Measurements from ENCODE around the gene NKAIN2. TPM values are rescaled to one million over a fixed set of nuclear protein-coding genes. Genes with fewer than 3 reads are reported as not detected.

Gene NKAIN2
- total RNA-seq, 4 donors from 2014 or later, result 0.19 TPM; not detected in 3

DNA sequence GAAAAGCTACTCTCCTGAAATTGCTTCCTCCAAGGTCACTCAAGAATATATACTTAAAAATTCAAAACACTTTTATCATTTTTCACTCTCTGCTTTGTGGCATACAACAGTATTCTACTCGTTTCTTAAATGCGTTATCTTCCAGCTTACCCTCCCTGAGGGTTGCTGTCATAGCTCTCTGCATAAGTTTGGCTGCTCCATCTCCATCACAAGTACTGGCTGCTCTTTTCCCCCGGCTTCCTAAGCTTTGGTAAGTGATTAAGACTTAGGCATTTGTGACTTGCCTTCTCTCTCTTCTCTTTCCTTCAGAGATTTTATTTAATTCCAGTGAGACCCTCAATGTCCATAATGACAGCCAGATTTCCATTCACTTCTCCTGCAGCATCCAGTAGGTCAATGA lies 128.3 kb downstream of the NKAIN2 start:
- intact Hi-C loops (cut with DNase I), result no loop called here
- Histone ChIP-seq H3K9me3 (no peaks in the 10 kb centered on the region), H3K36me3 (no peaks in the 10 kb centered on the region), H3K27me3 (no peaks in the 10 kb centered on the region), H3K4me3 (no peak overlapping the region), H3K4me1 (no peaks in the 10 kb centered on the region), H3K27ac (no peak overlapping the region)
- 68 to 73% methylated on average over 3 of the region's 3 CpGs for WGBS, 2 donors
- TF ChIP-seq POLR2A (IDR thresholded peaks at IDR 0.05), result no peak
- DNase-seq, result no peak

DNA sequence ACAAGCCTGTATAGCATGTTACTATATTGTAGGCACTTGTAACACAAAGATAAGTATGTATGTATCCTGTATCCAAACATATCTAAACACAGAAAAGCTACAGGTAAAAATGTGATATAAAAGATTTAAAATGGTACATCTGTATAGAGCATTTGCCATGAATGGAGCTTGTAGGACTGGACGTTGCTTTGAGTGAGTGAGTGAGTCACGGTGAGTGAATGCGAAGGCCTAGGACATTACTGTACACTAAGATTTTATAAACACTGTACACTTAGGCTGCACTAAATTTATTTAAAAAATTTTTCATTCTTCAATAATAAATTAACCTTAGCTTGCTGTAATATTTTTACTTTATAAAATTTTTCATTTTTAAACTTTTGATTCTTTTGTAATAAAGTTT lies 136.9 kb downstream of the NKAIN2 start:
- no peaks in the 10 kb centered on the region for H3K27me3 ChIP-seq
- TF ChIP-seq, protein P1, sequence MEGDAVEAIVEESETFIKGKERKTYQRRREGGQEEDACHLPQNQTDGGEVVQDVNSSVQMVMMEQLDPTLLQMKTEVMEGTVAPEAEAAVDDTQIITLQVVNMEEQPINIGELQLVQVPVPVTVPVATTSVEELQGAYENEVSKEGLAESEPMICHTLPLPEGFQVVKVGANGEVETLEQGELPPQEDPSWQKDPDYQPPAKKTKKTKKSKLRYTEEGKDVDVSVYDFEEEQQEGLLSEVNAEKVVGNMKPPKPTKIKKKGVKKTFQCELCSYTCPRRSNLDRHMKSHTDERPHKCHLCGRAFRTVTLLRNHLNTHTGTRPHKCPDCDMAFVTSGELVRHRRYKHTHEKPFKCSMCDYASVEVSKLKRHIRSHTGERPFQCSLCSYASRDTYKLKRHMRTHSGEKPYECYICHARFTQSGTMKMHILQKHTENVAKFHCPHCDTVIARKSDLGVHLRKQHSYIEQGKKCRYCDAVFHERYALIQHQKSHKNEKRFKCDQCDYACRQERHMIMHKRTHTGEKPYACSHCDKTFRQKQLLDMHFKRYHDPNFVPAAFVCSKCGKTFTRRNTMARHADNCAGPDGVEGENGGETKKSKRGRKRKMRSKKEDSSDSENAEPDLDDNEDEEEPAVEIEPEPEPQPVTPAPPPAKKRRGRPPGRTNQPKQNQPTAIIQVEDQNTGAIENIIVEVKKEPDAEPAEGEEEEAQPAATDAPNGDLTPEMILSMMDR (IDR thresholded peaks at IDR 0.05), result no peak
- no peak for TF ChIP-seq POLR2A (IDR thresholded peaks at IDR 0.05)
- no peaks in the 10 kb centered on the region for H3K36me3 ChIP-seq
- no peak for DNase-seq
- no peaks in the 10 kb centered on the region for H3K4me1 ChIP-seq
- H3K9me3 ChIP-seq, result no peaks in the 10 kb centered on the region
- intact Hi-C loops (cut with DNase I), result no loop called here
- 79 to 83% methylated on average over 3 of the region's 3 CpGs for WGBS, 2 donors
- H3K4me3 ChIP-seq, result no peak overlapping the region
- no peak overlapping the region for H3K27ac ChIP-seq

DNA sequence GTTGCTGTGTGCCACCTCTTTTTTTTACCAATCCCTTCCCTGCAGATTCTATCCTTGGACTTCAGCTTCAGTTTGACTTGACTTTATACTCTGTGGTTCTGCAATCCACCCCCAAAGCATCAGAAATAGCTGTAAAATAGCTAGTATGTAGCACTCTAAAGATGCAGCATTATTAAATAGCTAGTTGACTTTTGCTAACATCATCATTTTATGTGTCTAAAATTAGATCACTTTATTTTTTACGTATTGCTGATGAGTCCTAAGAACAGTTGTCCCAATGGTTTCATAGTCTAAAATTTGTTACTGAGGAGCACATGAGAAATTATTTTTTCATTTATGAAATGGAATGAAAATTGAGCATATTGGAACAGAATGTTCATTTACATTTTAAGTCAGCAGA lies 138.2 kb downstream of the NKAIN2 start:
- intact Hi-C loops (cut with DNase I), result no loop called here
- TF ChIP-seq POLR2A (IDR thresholded peaks at IDR 0.05), result no peak
- TF ChIP-seq, protein P1 (IDR thresholded peaks at IDR 0.05), result no peak
- Histone ChIP-seq H3K27me3 (no peaks in the 10 kb centered on the region), H3K36me3 (no peaks in the 10 kb centered on the region), H3K4me1 (no peaks in the 10 kb centered on the region), H3K4me3 (no peak overlapping the region), H3K9me3 (no peaks in the 10 kb centered on the region), H3K27ac (no peak overlapping the region)
- WGBS, 2 donors, result 72 to 74% methylated on average over 1 of the region's 1 CpG
- no peak for DNase-seq

DNA sequence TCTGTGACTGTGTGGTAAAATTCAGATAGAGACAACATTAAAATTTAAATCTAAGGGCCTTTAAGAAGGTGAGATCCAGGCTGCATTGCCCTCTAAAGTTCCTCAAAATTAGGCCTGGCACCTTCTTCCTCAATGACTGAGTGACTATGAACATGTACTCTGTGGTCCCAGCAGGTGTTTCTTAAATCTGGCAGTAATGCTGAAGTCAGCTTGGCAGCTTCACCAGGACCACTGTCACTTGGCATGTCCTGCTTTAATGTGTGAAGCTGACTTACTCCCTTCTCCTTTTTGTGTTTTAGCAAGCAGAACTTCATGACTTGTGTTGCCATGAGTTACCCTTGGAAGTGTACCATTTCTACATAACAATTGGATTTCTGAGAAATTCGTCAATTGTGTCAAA lies 141.7 kb downstream of the NKAIN2 start:
- Histone ChIP-seq H3K9me3 (peaks cover 0 to 5% (median 0%) of the 10 kb centered on the region in 3 donors), H3K36me3 (no peaks in the 10 kb centered on the region)
- WGBS, 2 donors, result 54 to 61% methylated on average over 1 of the region's 1 CpG

DNA sequence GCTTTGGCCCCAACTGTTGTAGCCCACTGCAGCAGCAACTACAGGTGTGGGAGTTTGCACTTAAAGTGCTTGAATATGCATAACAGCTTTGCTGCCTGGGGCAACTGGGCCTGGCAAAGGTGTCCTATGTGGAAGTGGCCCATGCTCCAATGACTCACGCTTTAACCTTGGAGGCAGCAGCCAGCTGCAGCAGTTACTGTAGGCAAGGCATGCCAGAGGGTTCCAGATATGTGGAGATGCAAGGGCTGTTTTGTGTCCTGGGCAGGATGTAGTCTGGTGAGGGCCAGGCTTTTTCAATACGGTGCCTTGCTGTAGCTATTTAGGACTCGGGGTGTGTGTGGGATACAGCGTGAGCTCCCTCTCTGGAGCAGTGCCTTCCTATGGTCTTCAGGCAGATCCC lies 150.3 kb downstream of the NKAIN2 start:
- no peak overlapping the region for H3K27ac ChIP-seq
- intact Hi-C loops (cut with DNase I), result no loop called here
- no peak overlapping the region for H3K4me3 ChIP-seq
- H3K27me3 ChIP-seq, result no peaks in the 10 kb centered on the region
- H3K4me1 ChIP-seq, result no peaks in the 10 kb centered on the region
- H3K9me3 ChIP-seq, result peaks cover 0 to 4% (median 0%) of the 10 kb centered on the region in 3 donors
- DNase-seq, result no peak
- WGBS, 2 donors, result 42 to 60% methylated on average over 3 to 4 of the region's 4 CpGs
- TF ChIP-seq, protein P1 (IDR thresholded peaks at IDR 0.05), result no peak
- no peak for TF ChIP-seq POLR2A (IDR thresholded peaks at IDR 0.05)
- no peaks in the 10 kb centered on the region for H3K36me3 ChIP-seq

More for the DNA sequence above, 141.7 kb downstream of the NKAIN2 start:
- H3K27me3 ChIP-seq, result no peaks in the 10 kb centered on the region
- H3K27ac ChIP-seq, result no peak overlapping the region
- intact Hi-C loops (cut with DNase I), result no loop called here
- no peak for TF ChIP-seq POLR2A (IDR thresholded peaks at IDR 0.05)
- TF ChIP-seq, protein P1 (IDR thresholded peaks at IDR 0.05), result no peak
- H3K4me3 ChIP-seq, result no peak overlapping the region
- no peaks in the 10 kb centered on the region for H3K4me1 ChIP-seq
- DNase-seq, result no peak

DNA sequence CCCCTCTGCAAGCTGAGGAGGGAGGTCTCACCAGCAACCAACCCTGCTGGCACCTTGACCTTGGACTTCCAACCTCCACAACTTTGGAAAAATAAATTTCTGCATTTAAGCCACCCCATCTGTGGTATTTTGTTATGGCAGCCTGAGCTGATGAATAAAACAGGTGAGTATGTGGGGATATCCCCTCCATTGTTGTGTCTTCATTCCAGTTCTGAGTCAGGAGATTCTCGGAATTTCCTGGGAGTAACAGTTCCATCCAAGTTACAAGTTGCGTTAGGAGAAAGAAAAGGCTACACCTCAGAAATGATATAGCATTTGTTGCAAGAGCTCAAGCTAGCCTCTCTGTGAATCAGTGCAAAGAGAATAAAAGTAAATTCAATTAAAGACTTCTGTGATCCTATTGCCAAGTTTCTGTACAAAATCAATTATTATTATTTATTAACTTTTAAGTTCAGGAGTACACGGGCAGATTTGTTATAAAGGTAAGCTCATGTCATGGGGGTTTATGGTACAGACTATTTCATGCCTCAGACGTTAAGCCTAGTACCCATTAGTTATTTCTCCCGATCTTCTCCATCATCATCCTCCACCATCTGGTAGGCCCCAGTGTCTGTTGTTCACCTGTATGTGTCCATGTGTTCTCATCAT lies 153.0 kb downstream of the NKAIN2 start:
- no peak for DNase-seq
- TF ChIP-seq, protein P1 (IDR thresholded peaks at IDR 0.05), result no peak
- TF ChIP-seq POLR2A (IDR thresholded peaks at IDR 0.05), result no peak
- Histone ChIP-seq H3K36me3 (no peaks in the 10 kb centered on the region), H3K9me3 (no peaks in the 10 kb centered on the region), H3K27ac (no peak overlapping the region), H3K4me3 (no peak overlapping the region), H3K4me1 (no peaks in the 10 kb centered on the region), H3K27me3 (no peaks in the 10 kb centered on the region)
- intact Hi-C loops (cut with DNase I), result no loop called here
- 71 to 72% methylated on average over 5 of the region's 5 CpGs for WGBS, 2 donors
